ENCODE data around the gene XNDC1N. TPM values are rescaled to one million over a fixed set of nuclear protein-coding genes. Genes with fewer than 3 reads are reported as not detected.

XNDC1N gene
- total and polyA plus RNA-seq, 2 of the 13 experiments (the other 11 are each of a cell fraction or from before 2014, with no cell fraction given), result 3.4 to 7.5 TPM

DNA sequence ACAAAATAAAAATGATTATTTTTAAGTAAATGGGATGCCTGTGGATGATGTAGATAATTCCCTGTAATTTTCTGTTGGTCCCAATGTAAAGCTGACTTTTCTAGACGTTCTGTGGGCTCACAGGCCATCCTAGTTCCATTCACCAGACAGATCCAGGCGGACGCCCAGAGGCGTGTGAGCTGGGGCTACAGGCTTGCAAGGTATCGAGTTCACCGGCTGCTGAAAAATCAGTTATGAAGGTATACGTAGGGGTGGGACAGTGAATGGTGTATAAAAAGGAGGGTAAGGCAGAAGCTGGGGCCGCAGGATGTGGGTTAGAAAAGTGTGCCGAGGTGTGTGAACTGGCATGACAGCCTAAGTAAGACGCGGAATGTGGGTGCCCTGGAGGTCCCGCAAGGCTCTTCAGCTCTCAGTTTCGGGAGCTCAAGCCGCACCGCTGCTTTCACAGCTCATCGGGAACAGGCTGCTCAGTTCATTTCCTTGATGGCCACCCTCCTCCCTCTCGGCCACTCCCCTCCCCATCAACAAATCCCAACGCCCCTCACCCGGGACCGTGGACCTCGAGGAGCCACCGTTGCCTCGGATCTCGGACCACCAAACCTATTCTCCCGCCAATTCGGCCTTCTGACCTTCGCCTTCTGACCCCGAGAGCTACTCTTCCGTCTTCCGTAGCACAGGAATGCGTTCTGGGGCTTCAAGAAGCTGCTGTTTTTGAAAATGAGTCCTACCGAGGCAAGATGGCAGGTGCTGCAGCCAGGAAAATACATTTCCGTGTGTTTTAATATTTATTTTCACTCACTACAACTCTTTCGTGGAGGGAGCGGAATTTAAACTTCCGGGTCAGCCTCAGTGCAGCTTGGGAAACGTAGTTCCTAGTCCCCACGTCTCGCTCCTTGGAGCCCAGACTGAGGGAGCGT, at the start of gene XNDC1N (continued):
- TF ChIP-seq, protein P1, sequence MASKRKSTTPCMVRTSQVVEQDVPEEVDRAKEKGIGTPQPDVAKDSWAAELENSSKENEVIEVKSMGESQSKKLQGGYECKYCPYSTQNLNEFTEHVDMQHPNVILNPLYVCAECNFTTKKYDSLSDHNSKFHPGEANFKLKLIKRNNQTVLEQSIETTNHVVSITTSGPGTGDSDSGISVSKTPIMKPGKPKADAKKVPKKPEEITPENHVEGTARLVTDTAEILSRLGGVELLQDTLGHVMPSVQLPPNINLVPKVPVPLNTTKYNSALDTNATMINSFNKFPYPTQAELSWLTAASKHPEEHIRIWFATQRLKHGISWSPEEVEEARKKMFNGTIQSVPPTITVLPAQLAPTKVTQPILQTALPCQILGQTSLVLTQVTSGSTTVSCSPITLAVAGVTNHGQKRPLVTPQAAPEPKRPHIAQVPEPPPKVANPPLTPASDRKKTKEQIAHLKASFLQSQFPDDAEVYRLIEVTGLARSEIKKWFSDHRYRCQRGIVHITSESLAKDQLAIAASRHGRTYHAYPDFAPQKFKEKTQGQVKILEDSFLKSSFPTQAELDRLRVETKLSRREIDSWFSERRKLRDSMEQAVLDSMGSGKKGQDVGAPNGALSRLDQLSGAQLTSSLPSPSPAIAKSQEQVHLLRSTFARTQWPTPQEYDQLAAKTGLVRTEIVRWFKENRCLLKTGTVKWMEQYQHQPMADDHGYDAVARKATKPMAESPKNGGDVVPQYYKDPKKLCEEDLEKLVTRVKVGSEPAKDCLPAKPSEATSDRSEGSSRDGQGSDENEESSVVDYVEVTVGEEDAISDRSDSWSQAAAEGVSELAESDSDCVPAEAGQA (IDR thresholded peaks at IDR 0.05; ENCODE audit: low read depth), result no peak
- TF ChIP-seq, protein P1 (CRISPR knock-in tag; IDR thresholded peaks at IDR 0.05; ENCODE audit: borderline replicate concordance), result no peak
- peak; percentile 44; the same call in 1 of the 2 replicates for TF ChIP-seq HNF4A (CRISPR knock-in tag; IDR thresholded peaks at IDR 0.05)
- TF ChIP-seq, protein P2, sequence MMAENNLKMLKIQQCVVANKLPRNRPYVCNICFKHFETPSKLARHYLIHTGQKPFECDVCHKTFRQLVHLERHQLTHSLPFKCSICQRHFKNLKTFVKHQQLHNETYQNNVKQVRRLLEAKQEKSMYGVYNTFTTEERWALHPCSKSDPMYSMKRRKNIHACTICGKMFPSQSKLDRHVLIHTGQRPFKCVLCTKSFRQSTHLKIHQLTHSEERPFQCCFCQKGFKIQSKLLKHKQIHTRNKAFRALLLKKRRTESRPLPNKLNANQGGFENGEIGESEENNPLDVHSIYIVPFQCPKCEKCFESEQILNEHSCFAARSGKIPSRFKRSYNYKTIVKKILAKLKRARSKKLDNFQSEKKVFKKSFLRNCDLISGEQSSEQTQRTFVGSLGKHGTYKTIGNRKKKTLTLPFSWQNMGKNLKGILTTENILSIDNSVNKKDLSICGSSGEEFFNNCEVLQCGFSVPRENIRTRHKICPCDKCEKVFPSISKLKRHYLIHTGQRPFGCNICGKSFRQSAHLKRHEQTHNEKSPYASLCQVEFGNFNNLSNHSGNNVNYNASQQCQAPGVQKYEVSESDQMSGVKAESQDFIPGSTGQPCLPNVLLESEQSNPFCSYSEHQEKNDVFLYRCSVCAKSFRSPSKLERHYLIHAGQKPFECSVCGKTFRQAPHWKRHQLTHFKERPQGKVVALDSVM (CRISPR knock-in tag; IDR thresholded peaks at IDR 0.05), result 0 out of 2 replicates have a peak, but pooled peaks have one; percentile 21
- TF ChIP-seq ZSCAN31 (CRISPR knock-in tag; IDR thresholded peaks at IDR 0.05; ENCODE audit: low read depth), result peak; percentile 67
- TF ChIP-seq ZIK1 (CRISPR knock-in tag; IDR thresholded peaks at IDR 0.05; ENCODE audit: borderline replicate concordance, low read depth), result no peak
- no peak for TF ChIP-seq SMAD1 (CRISPR knock-in tag; IDR thresholded peaks at IDR 0.05; ENCODE audit: borderline replicate concordance, low read depth)
- TF ChIP-seq ZNF619 (CRISPR knock-in tag; IDR thresholded peaks at IDR 0.05), result no peak
- no peak for TF ChIP-seq ISX (CRISPR knock-in tag; conservative IDR thresholded peaks at IDR 0.05)
- TF ChIP-seq, protein P3, sequence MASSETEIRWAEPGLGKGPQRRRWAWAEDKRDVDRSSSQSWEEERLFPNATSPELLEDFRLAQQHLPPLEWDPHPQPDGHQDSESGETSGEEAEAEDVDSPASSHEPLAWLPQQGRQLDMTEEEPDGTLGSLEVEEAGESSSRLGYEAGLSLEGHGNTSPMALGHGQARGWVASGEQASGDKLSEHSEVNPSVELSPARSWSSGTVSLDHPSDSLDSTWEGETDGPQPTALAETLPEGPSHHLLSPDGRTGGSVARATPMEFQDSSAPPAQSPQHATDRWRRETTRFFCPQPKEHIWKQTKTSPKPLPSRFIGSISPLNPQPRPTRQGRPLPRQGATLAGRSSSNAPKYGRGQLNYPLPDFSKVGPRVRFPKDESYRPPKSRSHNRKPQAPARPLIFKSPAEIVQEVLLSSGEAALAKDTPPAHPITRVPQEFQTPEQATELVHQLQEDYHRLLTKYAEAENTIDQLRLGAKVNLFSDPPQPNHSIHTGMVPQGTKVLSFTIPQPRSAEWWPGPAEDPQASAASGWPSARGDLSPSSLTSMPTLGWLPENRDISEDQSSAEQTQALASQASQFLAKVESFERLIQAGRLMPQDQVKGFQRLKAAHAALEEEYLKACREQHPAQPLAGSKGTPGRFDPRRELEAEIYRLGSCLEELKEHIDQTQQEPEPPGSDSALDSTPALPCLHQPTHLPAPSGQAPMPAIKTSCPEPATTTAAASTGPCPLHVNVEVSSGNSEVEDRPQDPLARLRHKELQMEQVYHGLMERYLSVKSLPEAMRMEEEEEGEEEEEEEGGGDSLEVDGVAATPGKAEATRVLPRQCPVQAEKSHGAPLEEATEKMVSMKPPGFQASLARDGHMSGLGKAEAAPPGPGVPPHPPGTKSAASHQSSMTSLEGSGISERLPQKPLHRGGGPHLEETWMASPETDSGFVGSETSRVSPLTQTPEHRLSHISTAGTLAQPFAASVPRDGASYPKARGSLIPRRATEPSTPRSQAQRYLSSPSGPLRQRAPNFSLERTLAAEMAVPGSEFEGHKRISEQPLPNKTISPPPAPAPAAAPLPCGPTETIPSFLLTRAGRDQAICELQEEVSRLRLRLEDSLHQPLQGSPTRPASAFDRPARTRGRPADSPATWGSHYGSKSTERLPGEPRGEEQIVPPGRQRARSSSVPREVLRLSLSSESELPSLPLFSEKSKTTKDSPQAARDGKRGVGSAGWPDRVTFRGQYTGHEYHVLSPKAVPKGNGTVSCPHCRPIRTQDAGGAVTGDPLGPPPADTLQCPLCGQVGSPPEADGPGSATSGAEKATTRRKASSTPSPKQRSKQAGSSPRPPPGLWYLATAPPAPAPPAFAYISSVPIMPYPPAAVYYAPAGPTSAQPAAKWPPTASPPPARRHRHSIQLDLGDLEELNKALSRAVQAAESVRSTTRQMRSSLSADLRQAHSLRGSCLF (CRISPR knock-in tag; IDR thresholded peaks at IDR 0.05; ENCODE audit: borderline replicate concordance), result peak; percentile 49; the same call in 1 of the 2 replicates
- TF ChIP-seq, protein P4, sequence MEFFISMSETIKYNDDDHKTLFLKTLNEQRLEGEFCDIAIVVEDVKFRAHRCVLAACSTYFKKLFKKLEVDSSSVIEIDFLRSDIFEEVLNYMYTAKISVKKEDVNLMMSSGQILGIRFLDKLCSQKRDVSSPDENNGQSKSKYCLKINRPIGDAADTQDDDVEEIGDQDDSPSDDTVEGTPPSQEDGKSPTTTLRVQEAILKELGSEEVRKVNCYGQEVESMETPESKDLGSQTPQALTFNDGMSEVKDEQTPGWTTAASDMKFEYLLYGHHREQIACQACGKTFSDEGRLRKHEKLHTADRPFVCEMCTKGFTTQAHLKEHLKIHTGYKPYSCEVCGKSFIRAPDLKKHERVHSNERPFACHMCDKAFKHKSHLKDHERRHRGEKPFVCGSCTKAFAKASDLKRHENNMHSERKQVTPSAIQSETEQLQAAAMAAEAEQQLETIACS (CRISPR knock-in tag; IDR thresholded peaks at IDR 0.05), result no peak
- TF ChIP-seq RFXAP (CRISPR knock-in tag; IDR thresholded peaks at IDR 0.05; ENCODE audit: borderline replicate concordance), result 0 out of 2 replicates have a peak, but pooled peaks have one; percentile 27
- TF ChIP-seq ZFP36L2 (CRISPR knock-in tag; IDR thresholded peaks at IDR 0.05), result no peak
